GM19463 (cell line): Measurements from ENCODE around the gene FAM234A.

Experiments
- ATAC-seq: cut with Tn5 transposase; IDR thresholded peaks from one replicate; pipeline ENCODE4 v1.9.1; 2021; ENCODE audit warnings: mild to moderate bottlenecking, moderate library complexity; ENCODE audit not compliant: unreplicated experiment

The FAM234A gene

DNA sequence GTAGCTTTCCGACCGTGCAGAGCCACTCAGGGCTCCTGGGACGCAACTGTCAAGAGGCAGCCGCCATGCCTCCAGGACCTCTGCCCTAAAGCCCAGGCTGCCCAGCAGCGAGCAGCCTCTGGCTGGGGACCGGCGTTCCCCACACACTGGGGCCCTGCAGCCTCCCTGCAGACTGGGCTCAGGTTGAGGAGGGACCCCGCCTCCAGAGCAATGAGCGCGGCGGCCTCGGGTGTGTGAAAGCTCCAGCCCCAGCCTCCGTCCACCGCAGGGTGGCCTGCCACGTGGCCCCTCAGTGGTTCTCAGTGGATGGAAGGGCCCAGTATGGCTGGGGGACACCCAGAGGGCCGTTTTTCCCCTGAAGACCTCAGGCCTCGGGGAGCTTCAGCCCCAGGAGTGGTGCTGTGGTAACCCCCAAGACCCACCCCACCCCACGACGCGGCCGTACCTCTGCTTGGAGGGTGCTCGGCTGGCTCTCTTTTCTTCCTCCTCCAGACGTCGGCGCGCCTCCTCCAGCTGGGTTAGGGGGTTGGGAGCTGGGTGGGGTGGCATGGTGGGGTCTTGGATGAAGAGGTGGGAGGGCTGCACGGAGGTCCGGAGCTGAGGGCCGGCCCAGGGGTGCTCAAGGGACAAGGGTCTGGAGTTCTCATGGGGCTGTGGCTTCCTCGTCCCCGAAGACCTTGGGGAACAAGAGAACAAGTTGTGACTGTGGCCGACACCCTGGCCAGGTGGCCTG, 58.6 kb downstream of the FAM234A start:
- no peak for ATAC-seq

DNA sequence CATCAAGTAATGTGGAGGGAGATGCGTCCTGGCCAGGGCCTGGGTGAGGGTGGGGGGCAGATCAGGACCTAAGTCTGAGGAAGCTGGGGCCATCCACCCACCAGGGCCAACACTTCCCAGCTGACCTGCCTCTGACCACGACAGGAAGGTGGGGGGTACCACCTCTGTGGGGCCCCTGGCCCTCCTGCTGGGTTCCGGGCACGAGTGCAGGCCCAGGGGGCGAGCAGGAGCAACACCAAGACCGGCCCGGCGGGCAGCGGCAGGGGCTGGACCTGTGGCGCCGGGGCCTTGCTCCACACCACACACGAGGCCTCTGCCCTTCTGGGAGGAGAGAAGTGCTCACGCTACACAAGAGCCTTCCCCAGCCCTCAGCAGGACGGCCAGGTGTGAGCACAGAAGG, 61.7 kb downstream of the FAM234A start:
- ATAC-seq = no peak

DNA sequence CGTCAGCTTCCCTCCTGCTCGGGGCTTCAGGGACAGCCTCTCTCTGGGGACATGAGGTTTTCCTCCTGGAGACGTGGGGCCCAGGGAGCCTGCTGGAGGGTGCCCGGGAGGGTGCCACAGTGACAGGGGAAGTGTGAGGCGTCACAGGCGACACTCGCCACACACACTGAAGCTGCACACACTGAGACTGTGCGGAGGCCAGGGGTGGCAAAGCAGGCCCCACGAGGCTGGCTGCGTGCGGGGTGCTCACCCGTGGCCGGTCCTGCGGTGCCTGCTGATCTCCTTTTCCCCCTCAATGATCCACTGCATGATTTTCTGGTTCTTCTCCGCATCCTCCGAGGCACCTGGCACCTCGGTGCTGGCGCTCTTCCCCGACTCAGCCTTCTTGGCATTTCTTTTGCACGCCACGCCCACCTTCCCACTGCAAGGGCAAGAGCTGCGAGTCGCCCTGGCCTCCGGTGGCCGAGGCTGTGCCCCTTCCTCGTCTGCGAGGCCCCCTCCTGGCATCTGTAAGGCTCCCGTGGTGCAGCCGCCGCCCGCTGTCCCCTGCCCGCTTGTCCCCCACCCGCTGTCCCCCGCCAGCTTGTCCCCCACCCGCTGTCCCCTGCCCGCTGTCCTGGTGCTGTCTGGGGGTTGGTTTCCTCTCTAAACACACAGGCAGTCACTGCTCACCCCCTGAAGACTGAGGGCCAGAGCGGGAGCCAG, 62.3 kb downstream of the FAM234A start:
- ATAC-seq = no peak

DNA sequence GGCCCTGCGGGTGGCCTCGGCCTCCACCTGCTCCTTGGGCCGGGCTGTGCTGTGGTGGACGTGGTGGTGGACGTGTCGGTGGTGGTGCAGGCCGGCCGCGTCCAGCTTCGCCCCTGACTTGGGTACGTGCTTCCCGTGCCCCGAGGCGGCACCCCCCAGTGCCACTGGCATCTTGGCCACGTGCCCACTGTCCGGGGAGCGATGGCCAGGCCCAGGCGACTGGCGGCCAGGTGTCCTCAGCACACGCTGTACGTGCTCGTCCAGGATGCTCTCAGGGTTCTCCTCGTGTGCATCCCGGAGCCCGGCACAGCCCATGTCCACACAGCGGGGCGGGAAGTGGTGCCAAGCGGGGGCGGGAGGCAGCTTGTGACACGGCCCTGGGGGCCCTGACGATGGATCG, 63.2 kb downstream of the FAM234A start:
- no peak for ATAC-seq

DNA sequence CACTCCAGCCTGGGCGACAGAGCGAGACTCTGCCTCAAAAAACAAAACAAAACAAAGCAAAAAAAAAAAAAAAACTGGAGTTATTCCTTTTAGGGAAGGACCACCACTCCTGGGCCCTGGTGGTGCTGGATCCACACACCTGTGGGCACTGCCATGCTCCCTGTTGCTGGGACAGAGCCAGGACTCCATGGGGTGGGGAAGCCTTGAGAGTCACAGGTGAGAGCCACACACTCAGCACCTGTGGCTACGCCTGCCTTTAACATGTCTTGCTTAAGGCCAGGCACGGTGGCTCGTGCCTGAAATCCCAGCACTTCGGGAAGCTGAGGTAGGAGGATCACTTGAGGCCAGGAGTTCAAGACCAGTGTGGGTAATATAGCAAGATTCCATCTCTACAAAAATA, 66.6 kb downstream of the FAM234A start:
- no peak for ATAC-seq

DNA sequence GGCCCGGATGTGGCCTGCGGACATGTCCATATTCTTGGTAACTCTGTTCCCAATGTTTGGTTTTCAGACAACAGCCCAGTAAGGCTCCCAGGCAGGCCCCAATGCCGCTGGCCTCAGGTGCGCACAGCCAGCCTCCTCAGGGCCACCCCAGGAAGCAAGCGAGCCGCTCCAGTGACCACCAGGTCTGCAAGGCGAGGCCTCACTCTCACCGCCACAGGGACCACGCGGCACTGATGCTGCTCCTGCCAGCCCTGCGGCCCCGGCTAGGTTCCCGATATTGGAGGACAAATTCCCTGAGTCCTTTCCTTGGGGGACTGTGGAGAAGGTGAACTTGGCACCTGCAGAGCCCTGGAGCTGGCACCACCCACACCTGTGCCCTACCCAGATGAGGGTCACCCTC, 67.3 kb downstream of the FAM234A start:
- ATAC-seq = no peak

DNA sequence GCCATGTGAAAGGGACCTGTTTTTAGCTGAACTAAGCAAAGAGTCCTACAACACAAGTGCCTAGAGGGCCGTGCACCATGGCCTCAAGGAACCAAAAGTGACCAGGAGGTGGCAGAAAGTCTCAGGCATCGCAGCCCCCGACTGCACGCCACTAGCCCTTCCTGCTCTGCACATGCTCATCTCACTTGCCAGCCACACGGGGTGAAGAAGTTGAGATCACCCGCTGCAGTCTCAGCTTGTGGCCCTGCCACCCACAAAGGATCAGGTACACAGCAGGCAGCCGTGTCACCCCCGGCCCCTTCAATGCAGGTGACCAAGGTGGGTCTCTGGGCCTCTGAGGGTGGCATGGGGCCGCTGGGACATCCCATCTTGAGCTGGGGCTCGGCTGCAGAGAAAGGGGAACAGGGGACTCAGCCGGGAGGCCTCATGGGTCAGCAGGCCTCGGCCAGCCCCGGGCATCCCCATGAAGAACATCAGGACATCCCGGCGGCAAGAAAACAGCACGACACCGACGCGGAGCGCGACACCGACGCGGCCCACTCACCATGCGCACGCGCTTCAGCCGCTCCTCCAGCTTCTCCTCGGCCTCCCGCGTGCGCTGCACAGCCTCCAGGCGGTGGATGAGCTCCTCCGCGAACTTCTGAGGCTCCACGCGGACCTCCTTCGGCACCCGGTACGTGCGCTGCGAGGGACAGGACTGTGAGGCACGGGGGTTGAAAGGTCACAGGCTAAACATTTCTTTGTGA, 69.3 kb downstream of the FAM234A start:
- no peak for ATAC-seq

DNA sequence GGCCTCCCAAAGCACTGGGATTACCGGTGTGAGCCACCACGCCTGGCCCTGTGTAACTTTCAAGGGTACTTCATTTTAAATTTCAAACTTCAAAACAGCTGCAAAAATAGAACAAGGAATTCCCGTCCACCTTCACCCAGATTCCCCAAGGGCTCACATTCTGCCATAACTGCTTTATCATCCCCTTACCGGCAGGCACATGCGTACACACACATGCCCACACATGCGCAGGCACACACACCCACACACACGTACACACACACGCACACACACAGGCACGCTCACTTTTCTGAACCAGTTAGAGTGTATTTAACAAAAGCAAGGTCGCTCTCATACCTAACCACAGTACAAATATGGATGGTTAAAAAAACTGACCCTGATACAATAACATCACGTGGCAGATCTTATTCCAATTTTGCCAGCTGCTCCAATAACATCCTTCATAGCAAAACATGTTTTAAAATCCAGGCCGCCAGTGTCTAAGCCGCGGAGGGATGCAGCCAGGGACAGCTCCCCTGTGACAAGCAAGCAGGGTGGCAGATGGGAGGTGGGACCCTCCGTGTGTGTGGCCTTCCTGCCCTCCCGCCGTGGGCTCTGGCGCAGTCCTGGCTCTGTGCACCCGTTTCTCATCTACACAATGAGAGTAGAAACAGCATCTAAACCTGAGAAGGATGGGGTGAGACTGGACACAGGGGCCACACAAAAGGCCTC, 71.5 kb downstream of the FAM234A start:
- no peak for ATAC-seq

DNA sequence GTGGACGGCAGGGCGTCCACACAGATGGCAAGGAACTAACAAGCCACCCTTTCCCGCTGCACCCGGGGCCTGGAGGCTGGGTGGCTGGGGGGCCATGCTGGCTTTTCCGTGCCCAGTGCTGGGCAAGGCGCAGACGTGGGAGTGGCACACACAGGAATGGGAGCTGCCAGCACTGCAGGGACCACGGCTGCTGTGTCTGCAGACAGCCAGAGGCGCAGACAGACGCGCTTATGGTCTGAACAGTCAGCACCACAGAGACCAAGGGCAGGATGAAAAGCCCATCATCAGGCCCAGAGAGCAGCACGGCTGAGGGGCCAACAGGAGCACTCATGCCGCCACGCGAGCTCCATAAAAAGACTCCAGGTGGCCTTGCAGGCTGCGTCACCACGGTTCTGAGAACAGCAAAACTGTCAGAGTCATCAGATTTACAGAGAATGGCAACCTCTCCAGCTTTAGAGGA, 72.3 kb downstream of the FAM234A start:
- ATAC-seq = no peak

DNA sequence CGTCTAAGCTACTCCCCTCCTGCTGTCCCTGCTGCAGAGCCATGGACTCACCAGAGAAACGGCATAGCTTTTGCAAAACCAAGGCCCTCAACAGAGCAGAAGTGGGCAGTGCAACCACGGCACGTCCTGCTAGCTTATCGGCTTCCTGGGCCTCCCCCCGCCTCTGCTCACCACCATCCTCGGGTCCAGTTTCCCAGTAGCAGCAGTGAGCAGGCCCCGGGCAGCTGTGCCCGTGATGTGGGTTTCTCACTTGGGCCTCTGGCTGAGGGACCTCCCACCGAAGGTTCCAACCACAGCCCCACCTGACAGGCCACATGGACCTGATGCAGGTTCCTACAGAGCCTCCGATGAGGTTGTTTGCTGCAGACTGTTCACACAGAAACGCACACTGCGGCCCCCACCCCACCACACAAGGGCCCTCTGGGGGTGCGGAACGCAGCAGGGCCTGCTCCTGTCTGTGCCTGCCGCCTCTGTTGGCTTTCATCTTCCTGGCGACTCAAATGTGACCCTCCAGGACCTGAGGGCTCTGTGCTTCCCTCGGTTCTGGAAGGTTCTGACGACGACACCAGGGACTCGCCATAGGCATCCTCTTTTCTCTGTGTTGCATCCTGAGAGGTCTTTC, 73.2 kb downstream of the FAM234A start:
- ATAC-seq = no peak

DNA sequence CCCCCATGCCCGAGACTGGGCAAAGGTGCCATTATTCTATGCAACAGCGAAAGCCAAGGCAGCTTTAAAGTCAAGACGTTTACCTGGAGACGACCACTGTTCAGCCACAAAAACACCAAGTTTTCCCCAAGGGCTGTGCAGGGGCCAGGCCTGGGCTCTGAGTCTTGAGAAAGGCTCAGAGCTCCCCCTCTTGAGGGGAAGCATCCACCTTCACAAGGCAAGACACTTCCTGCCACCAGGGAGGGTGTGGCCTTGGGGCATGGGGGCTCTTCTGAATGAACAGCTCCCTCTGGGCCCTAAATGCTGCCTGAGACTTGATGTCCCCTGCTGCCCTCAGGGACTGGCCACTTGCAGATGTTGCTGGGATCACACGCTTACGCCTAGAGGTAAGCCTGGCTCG, 74.9 kb downstream of the FAM234A start:
- no peak for ATAC-seq

DNA sequence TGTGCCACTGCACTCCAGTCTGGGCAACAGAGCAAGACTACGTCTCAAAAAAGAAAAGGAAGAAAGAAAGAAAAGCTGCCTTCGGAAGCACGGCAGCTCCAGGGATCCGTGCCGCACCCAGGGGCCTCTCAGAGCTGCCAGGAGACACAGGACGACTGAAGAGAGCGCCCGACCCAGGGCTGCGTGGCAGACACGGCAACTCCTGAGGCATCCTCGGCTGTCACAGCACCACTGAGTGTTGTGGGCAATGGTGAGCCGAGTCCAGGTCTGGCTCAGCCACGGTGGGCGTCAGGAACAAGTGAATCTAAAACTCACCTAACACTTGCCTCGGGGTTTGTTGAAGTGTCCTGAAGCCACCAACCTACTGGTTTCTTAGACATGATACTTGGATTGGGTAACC, 77.1 kb downstream of the FAM234A start:
- ATAC-seq = no peak

DNA sequence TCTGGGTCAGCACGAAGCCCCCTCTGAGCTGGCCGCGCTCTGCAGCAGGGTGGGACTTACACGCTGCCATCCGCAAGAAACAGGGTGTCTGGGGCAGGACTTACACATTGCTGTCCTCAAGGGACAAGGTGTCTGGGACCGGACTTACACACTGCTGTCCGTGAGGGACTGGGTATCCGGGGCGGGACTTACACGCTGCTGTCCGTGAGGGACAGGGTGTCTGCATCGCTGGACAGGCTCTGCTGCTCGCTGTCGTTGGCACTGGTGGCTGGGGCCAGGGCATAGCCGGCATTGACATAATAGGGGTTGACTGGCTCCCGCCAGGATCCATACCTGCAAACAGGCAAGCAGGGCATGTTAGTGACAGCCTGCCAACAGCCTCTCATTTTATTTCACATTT, 79.7 kb downstream of the FAM234A start:
- ATAC-seq = no peak

DNA sequence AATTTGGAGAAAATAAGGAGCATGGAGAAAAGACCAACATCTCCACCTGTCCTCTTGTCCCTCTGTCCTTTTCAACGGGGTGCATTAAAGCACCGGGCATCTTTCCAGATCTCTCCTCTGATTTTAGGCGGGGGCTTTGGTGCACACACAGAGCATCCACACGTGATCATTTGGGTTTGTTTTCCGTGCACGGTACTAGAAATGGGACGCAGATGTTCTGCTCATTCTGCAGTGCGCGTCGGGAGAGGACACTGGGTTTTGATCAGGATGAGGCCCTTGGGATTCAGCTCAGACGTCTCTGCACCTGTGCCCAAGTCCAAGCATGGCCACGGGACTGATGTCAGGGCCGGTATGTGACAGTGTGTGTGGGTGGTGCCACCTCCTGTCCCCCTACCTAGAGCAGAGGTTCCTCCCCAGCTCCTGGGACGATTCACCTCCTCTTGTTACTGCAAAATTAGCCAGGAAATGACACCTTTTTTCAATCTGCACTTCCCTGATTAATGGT, 80.2 kb downstream of the FAM234A start:
- no peak for ATAC-seq
